Thyroid gland (tissue), 4 donors: ENCODE data around the gene LYRM4.

Experiments used
- CTCF ChIP-seq, 6 experiments: fragments of 200-600 bp in 3 of 6; fragments of 450-650 bp in 3 of 6; sonication (generic) in 3 of 6; IDR thresholded peaks; one replicate each; pipeline ENCODE4 v1.5.1; 2016 to 2019; ENCODE audit warnings: antibody characterized with exemption in 6 of 6, mild to moderate bottlenecking in 2 of 6, inconsistent platforms in 1 of 6, moderate library complexity in 1 of 6
- POLR2A ChIP-seq, 2 donors: fragments of 450-650 bp; IDR thresholded peaks; one replicate each; pipeline ENCODE4 v1.6.1; 2017; ENCODE audit warnings: antibody characterized with exemption in 2 of 2, mild to moderate bottlenecking in 2 of 2, moderate library complexity in 1 of 2

GRCh38 chr6:5173810-5174209 lies 86.9 kb downstream of the LYRM4 start:
- TF ChIP-seq CTCF (IDR thresholded peaks at IDR 0.05) (no peak), POLR2A (IDR thresholded peaks at IDR 0.05) (no peak)
